GM12892 (cell line): ENCODE results near the gene BARD1.

Experiments
- POLR2A ChIP-seq: IDR thresholded peaks from 2 replicates; pipeline ENCODE4 v1.6.1; 2011; ENCODE audit warnings: low read depth, low read length, control low read depth
- POLR2AphosphoS5 ChIP-seq: IDR thresholded peaks from 2 replicates; pipeline ENCODE4 v1.6.1; 2011; ENCODE audit warnings: low read depth, low read length, control low read depth

DNA sequence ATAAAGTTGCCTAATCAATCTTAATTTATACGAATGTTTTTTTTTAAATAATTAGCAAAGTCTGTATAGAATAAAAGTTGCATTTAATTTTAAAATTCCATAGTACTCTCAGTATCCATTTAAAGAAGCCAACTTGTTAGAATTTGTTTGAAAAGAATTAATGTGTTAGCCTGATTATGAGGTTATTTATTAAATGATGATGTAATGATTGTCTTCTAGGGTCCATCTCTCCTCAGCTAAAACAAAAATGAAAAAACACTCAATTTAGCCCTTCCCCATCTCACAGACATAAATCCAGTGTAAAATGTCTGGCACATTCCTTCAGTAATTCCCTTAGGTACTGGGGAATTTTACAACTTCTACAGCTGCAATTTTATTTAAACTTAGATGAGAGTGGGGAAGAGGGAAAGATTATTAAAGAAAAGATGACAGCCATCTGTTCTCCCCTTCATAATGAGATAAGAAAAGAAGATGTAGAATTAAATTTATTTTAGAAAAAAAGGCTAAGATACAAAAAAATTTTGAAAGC lies 68.6 kb downstream of the BARD1 start:
- TF ChIP-seq POLR2A (no peak), POLR2AphosphoS5 (no peak)
